Spleen (tissue), 7 donors: ENCODE results near the gene TTC39B.

Experiments
- CTCF ChIP-seq, 11 experiments: fragments of 200-600 bp in 7 of 11; fragments of 450-650 bp in 4 of 11; sonication (generic) in 4 of 11; IDR thresholded peaks in 8 of 11; conservative IDR thresholded peaks in 3 of 11; 1 replicate in 7 of 11; 2 replicates in 4 of 11; pipeline versions ENCODE4 v1.4.0 to v1.8.0; 2016 to 2021; ENCODE audit warnings: antibody characterized with exemption in 11 of 11, inconsistent platforms in 4 of 11, mild to moderate bottlenecking in 1 of 11
- POLR2AphosphoS5 ChIP-seq, 3 donors: sonication (generic); formaldehyde crosslinking; IDR thresholded peaks; one replicate each; pipeline ENCODE4 v1.5.1; 2017; ENCODE audit warnings: antibody characterized with exemption in 3 of 3
- donor health status: DM: no; HTN: no; CAD: no; lungs with moderate emphysema.
- donor health status: DM: no; HTN: no; CAD: no.
- donor health status: DM: no; HTN: no; CAD: no.

- TF ChIP-seq POLR2AphosphoS5 (IDR thresholded peaks at IDR 0.05) (no peak), CTCF (IDR thresholded peaks at IDR 0.05 in 8 of 11, conservative IDR thresholded peaks at IDR 0.05 in 3 of 11) (no peak)
These were observed 8.7 kb downstream of the TTC39B start for GRCh38 chr9:15298362-15298761.
